ENCODE results near the gene INSYN2B. TPM values are rescaled to one million over a fixed set of nuclear protein-coding genes. Genes with fewer than 3 reads are reported as not detected.

INSYN2B gene
- total RNA-seq, 5 donors from 2014 or later (not counting 1 experiment from before 2014, with no cell fraction given), result not detected

DNA sequence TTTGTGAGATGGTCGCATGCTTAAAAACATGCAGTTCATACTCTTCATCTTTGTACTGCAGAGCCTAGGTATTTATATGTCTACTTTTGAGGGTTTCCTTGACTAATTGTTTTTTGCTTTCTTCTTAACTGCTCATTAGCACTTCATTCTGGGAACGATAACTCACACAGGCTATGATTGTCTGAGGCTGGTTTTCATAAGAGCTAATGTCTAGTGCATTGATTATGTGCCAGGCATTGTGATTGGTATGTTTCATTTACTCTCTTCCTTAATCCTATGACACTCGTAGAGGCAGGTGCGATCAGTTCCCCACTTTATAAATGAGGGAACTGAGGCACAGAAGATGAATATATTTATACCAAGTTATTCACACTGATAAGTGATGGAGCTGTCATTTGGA, 93.6 kb downstream of the INSYN2B start:
- no peak overlapping the region for H3K4me3 ChIP-seq (ENCODE audit: control insufficient read depth in 1 of 2, extremely low read depth in 1 of 2, low read length in 1 of 2)
- Mint-ChIP-seq H3K4me3 (no peak overlapping the region), H3K4me1 (peaks cover 21 to 26% (median 24%) of the 10 kb centered on the region in 3 donors), H3K27ac (no peak overlapping the region), H3K27me3 (no peaks in the 10 kb centered on the region), H3K36me3 (peaks cover 49% of the 10 kb centered on the region), H3K9me3 (no peaks in the 10 kb centered on the region)
- CTCF ChIA-PET, result no interaction called here
- WGBS (ENCODE audit: insufficient coverage), result no CpG with 5 or more reads among the region's 4 CpGs
- peaks cover 3 to 5% of the 10 kb centered on the region in 2 donors for H3K36me3 ChIP-seq (ENCODE audit: control insufficient read depth in 2 of 2, extremely low read depth in 1 of 2, insufficient read depth in 1 of 2, low read length in 1 of 2)
- H3K9me3 ChIP-seq, result no peaks in the 10 kb centered on the region
- H3K4me1 ChIP-seq (ENCODE audit: control insufficient read depth in 1 of 2, extremely low read depth in 1 of 2, insufficient read depth in 2 of 2, low read length in 2 of 2), result peaks cover 0 to 3% of the 10 kb centered on the region in 2 experiments
- no peak for DNase-seq
- H3K27me3 ChIP-seq (replicated peaks in 1 of 2; ENCODE audit: control insufficient read depth in 2 of 2, extremely low read depth in 1 of 2, insufficient read depth in 2 of 2, low read length in 1 of 2), result no peaks in the 10 kb centered on the region
- no peak overlapping the region for H3K27ac ChIP-seq (ENCODE audit: low read length)
- ATAC-seq (replicated peaks in 1 of 4), result no peak
- POLR2A ChIA-PET, result no interaction called here

DNA sequence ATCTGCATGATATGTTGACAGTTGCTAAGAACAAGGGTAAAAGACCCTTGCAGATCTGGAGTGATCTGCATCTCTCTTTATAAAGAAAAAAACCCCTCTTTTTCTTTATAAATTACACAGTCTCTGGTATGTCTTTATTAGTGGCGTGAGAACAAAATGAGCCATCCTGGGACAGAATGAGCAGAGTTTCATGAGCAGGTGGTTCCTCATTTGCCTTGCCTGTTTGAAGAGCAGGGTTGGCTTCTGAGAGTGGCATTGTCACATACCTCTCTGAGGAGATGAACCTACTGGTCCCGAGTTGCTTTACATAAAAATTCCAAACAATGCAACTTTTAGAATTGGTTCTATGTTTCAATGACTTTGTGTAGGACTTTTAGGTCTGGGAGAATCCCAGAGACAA, 94.3 kb downstream of the INSYN2B start:
- Mint-ChIP-seq H3K36me3 (peaks cover 55% of the 10 kb centered on the region), H3K4me3 (no peak overlapping the region), H3K9me3 (no peaks in the 10 kb centered on the region), H3K4me1 (peaks cover 22 to 26% (median 23%) of the 10 kb centered on the region in 3 donors), H3K27ac (no peak overlapping the region), H3K27me3 (no peaks in the 10 kb centered on the region)
- ChIA-PET POLR2A (no interaction called here), CTCF (no interaction called here)
- Histone ChIP-seq H3K4me1 (ENCODE audit: control insufficient read depth in 1 of 2, extremely low read depth in 1 of 2, insufficient read depth in 2 of 2, low read length in 2 of 2) (peaks cover 0 to 3% of the 10 kb centered on the region in 2 experiments), H3K36me3 (ENCODE audit: control insufficient read depth in 2 of 2, extremely low read depth in 1 of 2, insufficient read depth in 1 of 2, low read length in 1 of 2) (peaks cover 3 to 9% of the 10 kb centered on the region in 2 donors), H3K27me3 (replicated peaks in 1 of 2; ENCODE audit: control insufficient read depth in 2 of 2, extremely low read depth in 1 of 2, insufficient read depth in 2 of 2, low read length in 1 of 2) (no peaks in the 10 kb centered on the region), H3K27ac (ENCODE audit: low read length) (no peak overlapping the region), H3K9me3 (no peaks in the 10 kb centered on the region), H3K4me3 (ENCODE audit: control insufficient read depth in 1 of 2, extremely low read depth in 1 of 2, low read length in 1 of 2) (no peak overlapping the region)
- no CpG with 5 or more reads among the region's 2 CpGs for WGBS (ENCODE audit: insufficient coverage)
- no peak for ATAC-seq (replicated peaks in 1 of 4)
- no peak for DNase-seq

DNA sequence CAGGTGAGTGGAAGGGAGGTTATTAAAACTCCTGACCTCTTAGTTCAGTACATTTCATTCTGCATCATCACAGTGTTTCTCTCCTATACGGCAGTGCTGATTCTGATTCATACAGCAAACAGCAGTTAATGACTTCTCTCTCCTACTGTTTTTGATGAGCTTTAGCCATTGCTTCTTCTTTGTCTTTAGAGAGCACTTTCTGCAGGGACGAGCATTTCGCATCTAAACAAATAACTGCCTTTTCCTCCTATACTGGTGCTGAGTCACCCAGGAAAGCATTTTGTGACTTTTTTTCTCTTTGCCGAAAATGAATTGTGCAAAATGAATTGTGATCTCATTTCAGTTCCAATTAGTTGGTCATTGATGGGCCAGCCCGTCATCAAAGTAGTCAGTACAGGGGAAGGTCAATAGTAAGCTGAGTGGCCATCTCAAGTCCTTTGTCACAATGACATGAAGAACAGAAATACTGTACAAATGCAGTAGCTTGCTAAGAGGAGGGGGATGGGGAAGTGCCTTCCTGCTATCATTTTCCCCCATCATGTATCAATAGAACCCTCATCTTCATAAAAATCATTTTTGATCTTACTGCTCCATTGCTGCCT, 98.5 kb downstream of the INSYN2B start:
- 84% methylated on average over 2 of the region's 5 CpGs for WGBS (ENCODE audit: insufficient coverage)
- no peaks in the 10 kb centered on the region for H3K27me3 ChIP-seq (replicated peaks in 1 of 2; ENCODE audit: control insufficient read depth in 2 of 2, extremely low read depth in 1 of 2, insufficient read depth in 2 of 2, low read length in 1 of 2)
- no peak overlapping the region for H3K4me3 ChIP-seq (ENCODE audit: control insufficient read depth in 1 of 2, extremely low read depth in 1 of 2, low read length in 1 of 2)
- POLR2A ChIA-PET, result interaction anchor here in 1 of 2 donors (0.6 kb wide), 1 partner anchor 80 kb away, joined by 3 read pairs; no protein-coding TSS in a partner anchor
- H3K27ac ChIP-seq (ENCODE audit: low read length), result no peak overlapping the region
- no peaks in the 10 kb centered on the region for H3K9me3 ChIP-seq
- ATAC-seq (replicated peaks in 1 of 4) (no peak), DNase-seq (no peak)
- H3K4me1 Mint-ChIP-seq, result peaks cover 24 to 35% (median 28%) of the 10 kb centered on the region in 3 donors
- H3K9me3 Mint-ChIP-seq, result no peaks in the 10 kb centered on the region
- no peaks in the 10 kb centered on the region for H3K27me3 Mint-ChIP-seq
- H3K36me3 ChIP-seq (ENCODE audit: control insufficient read depth in 2 of 2, extremely low read depth in 1 of 2, insufficient read depth in 1 of 2, low read length in 1 of 2), result peaks cover 3 to 9% of the 10 kb centered on the region in 2 donors
- CTCF ChIA-PET, result no interaction called here
- no peak overlapping the region for H3K4me3 Mint-ChIP-seq
- H3K4me1 ChIP-seq (ENCODE audit: control insufficient read depth in 1 of 2, extremely low read depth in 1 of 2, insufficient read depth in 2 of 2, low read length in 2 of 2), result peaks cover 0 to 3% of the 10 kb centered on the region in 2 experiments
- H3K36me3 Mint-ChIP-seq, result peaks cover 66% of the 10 kb centered on the region
- no peak overlapping the region for H3K27ac Mint-ChIP-seq

DNA sequence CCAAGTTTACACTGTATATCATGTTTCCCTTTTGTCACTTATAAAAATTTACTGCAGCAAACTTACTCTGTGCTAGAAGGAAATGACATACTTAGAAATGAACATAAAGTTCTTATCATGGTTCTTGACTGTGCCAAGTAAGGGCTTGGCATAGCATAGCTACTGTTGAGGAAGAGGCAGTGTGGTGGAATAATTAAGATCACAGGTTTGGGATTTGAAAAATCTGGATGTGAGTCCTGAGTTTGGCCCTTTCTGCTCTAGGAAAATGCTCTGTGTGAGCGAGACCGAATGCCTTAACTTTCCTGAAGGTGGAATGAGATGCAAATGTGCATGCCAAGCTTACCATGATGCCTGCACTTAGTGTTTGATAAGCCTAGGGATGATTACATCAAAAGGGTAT, 99.5 kb downstream of the INSYN2B start:
- peaks cover 20 to 45% (median 28%) of the 10 kb centered on the region in 3 donors for H3K4me1 Mint-ChIP-seq
- H3K4me3 Mint-ChIP-seq, result no peak overlapping the region
- H3K27ac Mint-ChIP-seq, result no peak overlapping the region
- no peaks in the 10 kb centered on the region for H3K27me3 Mint-ChIP-seq
- no peak overlapping the region for H3K27ac ChIP-seq (ENCODE audit: low read length)
- H3K9me3 Mint-ChIP-seq, result no peaks in the 10 kb centered on the region
- H3K36me3 Mint-ChIP-seq, result peaks cover 70% of the 10 kb centered on the region
- H3K4me3 ChIP-seq (ENCODE audit: control insufficient read depth in 1 of 2, extremely low read depth in 1 of 2, low read length in 1 of 2), result no peak overlapping the region
- peaks cover 0 to 3% of the 10 kb centered on the region in 2 experiments for H3K4me1 ChIP-seq (ENCODE audit: control insufficient read depth in 1 of 2, extremely low read depth in 1 of 2, insufficient read depth in 2 of 2, low read length in 2 of 2)
- H3K36me3 ChIP-seq (ENCODE audit: control insufficient read depth in 2 of 2, extremely low read depth in 1 of 2, insufficient read depth in 1 of 2, low read length in 1 of 2), result peaks cover 3 to 11% of the 10 kb centered on the region in 2 donors
- no peak for ATAC-seq (replicated peaks in 1 of 4)
- POLR2A ChIA-PET, result no interaction called here
- CTCF ChIA-PET, result no interaction called here
- H3K27me3 ChIP-seq (replicated peaks in 1 of 2; ENCODE audit: control insufficient read depth in 2 of 2, extremely low read depth in 1 of 2, insufficient read depth in 2 of 2, low read length in 1 of 2), result no peaks in the 10 kb centered on the region
- H3K9me3 ChIP-seq, result no peaks in the 10 kb centered on the region
- DNase-seq, result no peak
- WGBS (ENCODE audit: insufficient coverage), result 100% methylated on average over 2 of the region's 2 CpGs

DNA sequence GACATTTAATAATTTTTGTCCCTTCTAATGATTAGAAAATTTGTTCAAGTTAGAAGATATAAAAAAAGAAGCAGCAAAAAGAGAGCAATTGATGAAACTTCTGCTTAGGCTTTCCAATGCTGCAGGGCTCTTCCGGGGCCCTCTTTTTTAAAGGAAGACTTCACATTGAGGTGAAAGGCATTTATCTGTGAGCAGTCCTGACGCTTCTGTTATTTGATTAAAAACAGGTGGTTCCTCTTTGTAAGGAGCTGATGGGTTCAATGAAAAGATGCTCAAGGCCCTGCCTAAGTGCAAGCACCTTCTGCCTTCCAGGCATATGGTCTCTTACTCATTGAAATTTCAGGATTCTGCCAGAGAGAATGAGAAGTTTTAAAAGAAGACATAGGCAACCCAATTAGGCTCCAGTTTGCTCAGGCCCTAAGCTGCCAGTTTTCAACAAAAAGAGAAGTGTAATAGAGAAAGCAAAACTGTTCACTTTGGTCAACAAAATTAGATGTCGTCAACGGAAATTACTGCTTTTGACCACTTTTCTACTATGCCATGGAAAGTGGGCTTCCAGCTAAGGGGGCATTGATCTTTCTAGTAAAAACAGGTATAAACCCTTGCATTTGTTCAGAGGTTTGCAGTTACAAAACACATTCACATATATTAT, 100.2 kb downstream of the INSYN2B start:
- Mint-ChIP-seq H3K36me3 (peaks cover 71% of the 10 kb centered on the region), H3K9me3 (no peaks in the 10 kb centered on the region), H3K27ac (no peak overlapping the region), H3K4me3 (no peak overlapping the region), H3K4me1 (peaks cover 18 to 46% (median 27%) of the 10 kb centered on the region in 3 donors), H3K27me3 (no peaks in the 10 kb centered on the region)
- WGBS (ENCODE audit: insufficient coverage), result 80% methylated on average over 1 of the region's 4 CpGs
- ATAC-seq (replicated peaks in 1 of 4), result no peak
- Histone ChIP-seq H3K4me1 (ENCODE audit: control insufficient read depth in 1 of 2, extremely low read depth in 1 of 2, insufficient read depth in 2 of 2, low read length in 2 of 2) (peaks cover 0 to 3% of the 10 kb centered on the region in 2 experiments), H3K27ac (ENCODE audit: low read length) (no peak overlapping the region), H3K36me3 (ENCODE audit: control insufficient read depth in 2 of 2, extremely low read depth in 1 of 2, insufficient read depth in 1 of 2, low read length in 1 of 2) (peaks cover 4 to 11% of the 10 kb centered on the region in 2 donors), H3K4me3 (ENCODE audit: control insufficient read depth in 1 of 2, extremely low read depth in 1 of 2, low read length in 1 of 2) (no peak overlapping the region), H3K27me3 (replicated peaks in 1 of 2; ENCODE audit: control insufficient read depth in 2 of 2, extremely low read depth in 1 of 2, insufficient read depth in 2 of 2, low read length in 1 of 2) (no peaks in the 10 kb centered on the region), H3K9me3 (no peaks in the 10 kb centered on the region)
- no peak for DNase-seq
- CTCF ChIA-PET, result no interaction called here
- POLR2A ChIA-PET, result interaction anchor here in 1 of 2 donors (0.5 kb wide), 1 partner anchor 904 kb away, joined by 3 read pairs; no protein-coding TSS in a partner anchor

DNA sequence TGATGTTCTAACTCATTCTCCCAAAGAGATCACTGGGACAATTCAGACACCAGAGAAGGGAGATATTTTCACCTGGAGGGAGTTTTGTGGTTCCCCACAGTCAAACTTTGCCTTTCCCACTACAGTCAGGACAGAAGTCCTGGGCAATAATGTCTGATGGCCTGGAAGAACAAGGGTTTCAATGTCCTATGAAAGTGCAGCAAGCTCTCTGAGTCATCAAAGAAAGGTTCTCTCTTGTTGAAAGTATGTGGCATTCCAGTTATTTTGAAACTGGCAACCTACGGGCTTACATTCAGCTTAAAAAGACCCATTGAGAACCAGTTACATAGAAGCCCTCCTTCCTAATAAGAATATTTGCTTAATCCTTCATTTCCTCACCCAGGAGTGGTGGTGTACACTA, 103.9 kb downstream of the INSYN2B start:
- Mint-ChIP-seq H3K9me3 (no peaks in the 10 kb centered on the region), H3K27me3 (no peaks in the 10 kb centered on the region), H3K36me3 (peaks cover 60% of the 10 kb centered on the region), H3K4me1 (peaks cover 6 to 26% (median 7%) of the 10 kb centered on the region in 3 donors), H3K27ac (no peak overlapping the region), H3K4me3 (no peak overlapping the region)
- no CpG with 5 or more reads among the region's 1 CpG for WGBS (ENCODE audit: insufficient coverage)
- no peak for ATAC-seq (replicated peaks in 1 of 4)
- no peaks in the 10 kb centered on the region for H3K4me1 ChIP-seq (ENCODE audit: control insufficient read depth in 1 of 2, extremely low read depth in 1 of 2, insufficient read depth in 2 of 2, low read length in 2 of 2)
- H3K4me3 ChIP-seq (ENCODE audit: control insufficient read depth in 1 of 2, extremely low read depth in 1 of 2, low read length in 1 of 2), result no peak overlapping the region
- H3K27ac ChIP-seq (ENCODE audit: low read length), result no peak overlapping the region
- DNase-seq, result no peak
- no peaks in the 10 kb centered on the region for H3K9me3 ChIP-seq
- no peaks in the 10 kb centered on the region for H3K27me3 ChIP-seq (replicated peaks in 1 of 2; ENCODE audit: control insufficient read depth in 2 of 2, extremely low read depth in 1 of 2, insufficient read depth in 2 of 2, low read length in 1 of 2)
- H3K36me3 ChIP-seq (ENCODE audit: control insufficient read depth in 2 of 2, extremely low read depth in 1 of 2, insufficient read depth in 1 of 2, low read length in 1 of 2), result peaks cover 8 to 11% of the 10 kb centered on the region in 2 donors
- CTCF ChIA-PET, result no interaction called here
- POLR2A ChIA-PET, result no interaction called here
